ENCODE data around the gene CSNK1E. TPM values are rescaled to one million over a fixed set of nuclear protein-coding genes. Genes with fewer than 3 reads are reported as not detected.

Gene CSNK1E
- total RNA-seq, 2 donors from 2014 or later: 98.1 to 140 TPM

GRCh38 chr22:38255697-38256096 lies 61.5 kb downstream of the CSNK1E start:
- no peak for DNase-seq (ENCODE audit: low spot score)
- H3K27me3 ChIP-seq (replicated peaks; ENCODE audit: insufficient read depth): no peaks in the 10 kb centered on the region
- H3K9me3 ChIP-seq: no peaks in the 10 kb centered on the region
- TF ChIP-seq CTCF (IDR thresholded peaks at IDR 0.05): no peak
- H3K4me1 ChIP-seq (ENCODE audit: control insufficient read depth in 1 of 2, low read depth in 2 of 2): peaks cover 25 to 77% of the 10 kb centered on the region in 2 donors
- H3K4me3 ChIP-seq: no peak overlapping the region
- H3K27ac ChIP-seq: peak overlapping the region; percentile 89 to 91
- no peak for ATAC-seq (ENCODE audit: insufficient number of reproducible peaks, low FRiP score, low read depth)
- no peaks in the 10 kb centered on the region for H3K36me3 ChIP-seq

- ATAC-seq (ENCODE audit: insufficient number of reproducible peaks, low FRiP score, low read depth) (no peak), DNase-seq (ENCODE audit: low spot score) (no peak)
- no peaks in the 10 kb centered on the region for H3K36me3 ChIP-seq
- H3K27me3 ChIP-seq (replicated peaks; ENCODE audit: insufficient read depth): no peaks in the 10 kb centered on the region
- H3K4me1 ChIP-seq (ENCODE audit: control insufficient read depth in 1 of 2, low read depth in 2 of 2): peaks cover 21 to 72% of the 10 kb centered on the region in 2 donors
- H3K27ac ChIP-seq: no peak overlapping the region
- TF ChIP-seq CTCF (IDR thresholded peaks at IDR 0.05): no peak
- H3K9me3 ChIP-seq: no peaks in the 10 kb centered on the region
- no peak overlapping the region for H3K4me3 ChIP-seq
These were observed 65.9 kb downstream of the CSNK1E start for GRCh38 chr22:38251341-38251692.

- no peaks in the 10 kb centered on the region for H3K27me3 ChIP-seq (replicated peaks; ENCODE audit: insufficient read depth)
- H3K9me3 ChIP-seq: no peaks in the 10 kb centered on the region
- H3K4me3 ChIP-seq: no peak overlapping the region
- peaks cover 3% of the 10 kb centered on the region for H3K36me3 ChIP-seq
- no peak for DNase-seq (ENCODE audit: low spot score)
- TF ChIP-seq CTCF (IDR thresholded peaks at IDR 0.05): no peak
- H3K27ac ChIP-seq: no peak overlapping the region
- H3K4me1 ChIP-seq (ENCODE audit: control insufficient read depth in 1 of 2, low read depth in 2 of 2): peaks cover 16 to 72% of the 10 kb centered on the region in 2 donors
- no peak for ATAC-seq (ENCODE audit: insufficient number of reproducible peaks, low FRiP score, low read depth)
These were observed 66.4 kb downstream of the CSNK1E start for GRCh38 chr22:38250643-38251340.

- Histone ChIP-seq H3K27me3 (replicated peaks; ENCODE audit: insufficient read depth) (no peaks in the 10 kb centered on the region), H3K4me1 (ENCODE audit: control insufficient read depth in 1 of 2, low read depth in 2 of 2) (peaks cover 16 to 71% of the 10 kb centered on the region in 2 donors), H3K27ac (no peak overlapping the region), H3K9me3 (no peaks in the 10 kb centered on the region), H3K4me3 (no peak overlapping the region), H3K36me3 (peaks cover 4% of the 10 kb centered on the region)
- TF ChIP-seq CTCF (IDR thresholded peaks at IDR 0.05): no peak
- DNase-seq (ENCODE audit: low spot score) (no peak), ATAC-seq (ENCODE audit: insufficient number of reproducible peaks, low FRiP score, low read depth) (no peak)
These were observed 67.2 kb downstream of the CSNK1E start for GRCh38 chr22:38249803-38250642.

- H3K36me3 ChIP-seq: peaks cover 10% of the 10 kb centered on the region
- H3K27me3 ChIP-seq (replicated peaks; ENCODE audit: insufficient read depth): no peaks in the 10 kb centered on the region
- H3K27ac ChIP-seq: no peak overlapping the region
- DNase-seq (ENCODE audit: low spot score) (no peak), ATAC-seq (ENCODE audit: insufficient number of reproducible peaks, low FRiP score, low read depth) (no peak)
- no peak for TF ChIP-seq CTCF (IDR thresholded peaks at IDR 0.05)
- H3K9me3 ChIP-seq: no peaks in the 10 kb centered on the region
- H3K4me3 ChIP-seq: no peak overlapping the region
- H3K4me1 ChIP-seq (ENCODE audit: control insufficient read depth in 1 of 2, low read depth in 2 of 2): peaks cover 15 to 65% of the 10 kb centered on the region in 2 donors
These were observed 67.9 kb downstream of the CSNK1E start for GRCh38 chr22:38249301-38249700.

All from thoracic aorta (tissue), 2 donors.